GM12874 (cell line): ENCODE results near the gene PKHD1.

Experiments used
- TF ChIP-seq, protein P1 (sequence below): IDR thresholded peaks from 2 replicates; pipeline ENCODE4 v1.5.1; 2011; ENCODE audit warnings: low read depth, mild to moderate bottlenecking, control low read depth, low read length, moderate library complexity; ENCODE audit not compliant: insufficient read depth

The PKHD1 gene

GRCh38 chr6:51594981-51595380 is 492.4 kb downstream of the PKHD1 start:
- TF ChIP-seq, protein P1, sequence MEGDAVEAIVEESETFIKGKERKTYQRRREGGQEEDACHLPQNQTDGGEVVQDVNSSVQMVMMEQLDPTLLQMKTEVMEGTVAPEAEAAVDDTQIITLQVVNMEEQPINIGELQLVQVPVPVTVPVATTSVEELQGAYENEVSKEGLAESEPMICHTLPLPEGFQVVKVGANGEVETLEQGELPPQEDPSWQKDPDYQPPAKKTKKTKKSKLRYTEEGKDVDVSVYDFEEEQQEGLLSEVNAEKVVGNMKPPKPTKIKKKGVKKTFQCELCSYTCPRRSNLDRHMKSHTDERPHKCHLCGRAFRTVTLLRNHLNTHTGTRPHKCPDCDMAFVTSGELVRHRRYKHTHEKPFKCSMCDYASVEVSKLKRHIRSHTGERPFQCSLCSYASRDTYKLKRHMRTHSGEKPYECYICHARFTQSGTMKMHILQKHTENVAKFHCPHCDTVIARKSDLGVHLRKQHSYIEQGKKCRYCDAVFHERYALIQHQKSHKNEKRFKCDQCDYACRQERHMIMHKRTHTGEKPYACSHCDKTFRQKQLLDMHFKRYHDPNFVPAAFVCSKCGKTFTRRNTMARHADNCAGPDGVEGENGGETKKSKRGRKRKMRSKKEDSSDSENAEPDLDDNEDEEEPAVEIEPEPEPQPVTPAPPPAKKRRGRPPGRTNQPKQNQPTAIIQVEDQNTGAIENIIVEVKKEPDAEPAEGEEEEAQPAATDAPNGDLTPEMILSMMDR = no peak

- TF ChIP-seq, protein P1 = no peak
These were observed 502.1 kb downstream of the PKHD1 start for GRCh38 chr6:51585264-51585663.

DNA sequence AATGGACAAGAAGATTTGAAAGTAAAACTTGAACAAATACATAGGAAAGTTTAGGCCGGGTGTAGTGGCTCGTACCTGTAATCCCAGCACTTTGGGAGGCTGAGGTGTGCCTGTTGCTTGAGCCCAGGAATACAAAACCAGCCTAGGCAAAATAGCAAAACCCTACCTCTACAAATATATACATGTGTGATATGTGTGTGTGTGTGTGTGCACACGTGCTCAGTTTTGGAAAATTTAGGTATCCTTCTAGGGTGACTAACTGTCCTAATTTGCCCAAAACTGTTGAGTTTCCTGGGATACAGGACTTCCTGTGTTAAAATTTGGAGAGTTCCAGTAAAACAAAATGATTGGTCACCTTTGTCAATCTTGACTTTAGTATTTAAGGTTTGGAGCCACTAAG is 503.2 kb downstream of the PKHD1 start:
- TF ChIP-seq, protein P1 = no peak

- TF ChIP-seq, protein P1 = no peak
These were observed 508.4 kb downstream of the PKHD1 start for GRCh38 chr6:51578994-51579393.

GRCh38 chr6:51578362-51578761 is 509.1 kb downstream of the PKHD1 start:
- TF ChIP-seq, protein P1 = no peak

- TF ChIP-seq, protein P1 = no peak
These were observed 513.4 kb downstream of the PKHD1 start for GRCh38 chr6:51574040-51574439.

DNA sequence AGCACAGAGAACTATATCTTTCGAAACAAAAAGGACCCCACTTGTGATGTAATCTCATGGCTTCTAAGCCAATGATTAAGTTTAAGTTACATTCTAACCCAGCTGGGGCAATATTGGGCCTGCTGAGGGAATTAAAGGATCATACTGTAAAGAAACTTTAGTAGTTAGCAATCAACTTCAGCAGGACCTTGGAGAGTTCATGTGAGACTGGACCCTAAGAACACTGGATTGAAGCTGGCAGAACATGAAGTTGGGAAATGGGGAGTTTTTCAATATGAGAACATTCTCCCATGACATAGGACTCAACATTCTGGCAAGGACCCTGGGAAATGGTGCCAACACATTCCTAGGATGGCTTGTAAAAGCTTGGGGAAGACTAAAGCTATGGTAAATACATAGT is 516.2 kb downstream of the PKHD1 start:
- TF ChIP-seq, protein P1 = no peak
